Stimulated activated CD8-positive, alpha-beta memory T cell treated with anti-CD3 and anti-CD28 coated beads, Interleukin-2, amount 100 ng/mL, for 1 hour (primary cell): ENCODE results near the gene XPNPEP1.

ENCODE experiments used
- DNase-seq, 2 donors: peaks; one replicate each; pipeline ENCODE4 v3.0.0-alpha.2; 2020; ENCODE audit warnings: low read depth in 2 of 2

The XPNPEP1 gene

GRCh38 chr10:109947111-109947920, 24.0 kb upstream of the XPNPEP1 start:
- no peak for DNase-seq

GRCh38 chr10:109946680-109947079, 23.4 kb upstream of the XPNPEP1 start:
- DNase-seq = no peak

- no peak for DNase-seq
Observed at GRCh38 chr10:109945473-109946177, 22.3 kb upstream of the XPNPEP1 start.

- no peak for DNase-seq
Observed at GRCh38 chr10:109944613-109945012, 21.3 kb upstream of the XPNPEP1 start.

GRCh38 chr10:109941236-109941862, 18.0 kb upstream of the XPNPEP1 start:
- DNase-seq = no peak

GRCh38 chr10:109940553-109940952, 17.2 kb upstream of the XPNPEP1 start:
- no peak for DNase-seq

GRCh38 chr10:109940117-109940516, 16.8 kb upstream of the XPNPEP1 start:
- no peak for DNase-seq

- no peak for DNase-seq
Observed at GRCh38 chr10:109939315-109939961, 16.1 kb upstream of the XPNPEP1 start.

GRCh38 chr10:109937460-109938065, 14.3 kb upstream of the XPNPEP1 start:
- no peak for DNase-seq

- DNase-seq = no peak
Observed at GRCh38 chr10:109934958-109935793, 11.9 kb upstream of the XPNPEP1 start.

GRCh38 chr10:109933984-109934565, 10.8 kb upstream of the XPNPEP1 start:
- DNase-seq = peak in 1 of 2 donors; percentile 4

- no peak for DNase-seq
Observed at GRCh38 chr10:109932968-109933367, 9.7 kb upstream of the XPNPEP1 start.

- no peak for DNase-seq
Observed at GRCh38 chr10:109932391-109932790, 9.1 kb upstream of the XPNPEP1 start.

GRCh38 chr10:109931163-109931562, 7.9 kb upstream of the XPNPEP1 start:
- DNase-seq = no peak

- DNase-seq = no peak
Observed at GRCh38 chr10:109929501-109930219, 6.3 kb upstream of the XPNPEP1 start.

- DNase-seq = no peak
Observed at GRCh38 chr10:109928475-109928891, 5.2 kb upstream of the XPNPEP1 start.

GRCh38 chr10:109926825-109927224, 3.5 kb upstream of the XPNPEP1 start:
- DNase-seq = no peak

- DNase-seq = no peak
Observed at GRCh38 chr10:109926061-109926745, 2.9 kb upstream of the XPNPEP1 start.

GRCh38 chr10:109924967-109925620, 1.8 kb upstream of the XPNPEP1 start:
- no peak for DNase-seq
